HG02571 (cell line): Measurements from ENCODE around the gene AMPD3.

ENCODE experiments used
- ATAC-seq: cut with Tn5 transposase; IDR thresholded peaks from one replicate; pipeline ENCODE4 v1.9.1; 2021; ENCODE audit warnings: mild to moderate bottlenecking, moderate library complexity; ENCODE audit not compliant: unreplicated experiment

AMPD3 gene

DNA sequence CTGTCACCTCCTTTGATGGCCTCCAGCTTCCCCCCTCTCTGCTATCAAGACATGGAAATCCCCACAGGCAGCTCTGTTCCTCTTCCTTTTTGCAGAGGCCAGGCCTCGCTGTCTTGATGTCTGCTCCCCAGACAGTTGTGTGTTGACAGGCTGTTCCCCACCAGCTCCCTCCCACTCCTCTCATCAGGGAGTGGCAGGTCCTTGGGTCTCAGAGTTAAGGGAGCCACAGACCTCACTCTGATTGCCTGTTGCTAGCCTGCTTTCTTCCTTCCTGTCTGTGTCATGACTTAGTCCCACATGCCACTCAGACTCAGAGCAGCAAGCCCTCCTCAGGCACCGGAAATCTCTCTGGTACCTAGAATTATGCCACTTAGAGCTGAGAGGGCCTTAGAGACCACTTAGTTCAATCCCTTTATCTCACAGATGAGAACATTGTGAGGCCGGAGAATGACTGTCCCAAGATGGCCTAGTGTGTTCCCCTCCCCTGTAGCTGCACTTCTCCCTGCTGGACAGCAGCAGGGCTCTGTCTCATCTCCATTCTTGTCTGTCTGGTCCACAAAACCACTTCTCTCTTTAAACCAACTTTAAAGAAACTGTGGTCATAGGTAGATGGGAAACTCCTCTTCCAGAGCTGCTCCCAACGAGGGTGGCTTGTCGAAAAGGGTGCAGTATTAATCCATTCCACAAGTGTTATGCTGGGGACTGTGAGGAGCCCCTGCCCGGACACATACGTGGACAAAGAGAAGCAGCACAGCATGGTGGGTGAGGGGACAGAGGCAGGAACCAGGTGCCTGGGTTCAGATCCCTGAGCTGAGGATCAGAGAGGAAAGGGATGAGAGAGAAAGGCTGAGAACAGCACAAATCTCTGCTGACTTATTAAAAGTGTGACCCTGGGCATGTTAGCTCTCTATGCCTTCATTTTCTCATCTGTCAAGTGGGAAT lies 4.2 kb downstream of the AMPD3 start:
- peak; percentile 35 for ATAC-seq

DNA sequence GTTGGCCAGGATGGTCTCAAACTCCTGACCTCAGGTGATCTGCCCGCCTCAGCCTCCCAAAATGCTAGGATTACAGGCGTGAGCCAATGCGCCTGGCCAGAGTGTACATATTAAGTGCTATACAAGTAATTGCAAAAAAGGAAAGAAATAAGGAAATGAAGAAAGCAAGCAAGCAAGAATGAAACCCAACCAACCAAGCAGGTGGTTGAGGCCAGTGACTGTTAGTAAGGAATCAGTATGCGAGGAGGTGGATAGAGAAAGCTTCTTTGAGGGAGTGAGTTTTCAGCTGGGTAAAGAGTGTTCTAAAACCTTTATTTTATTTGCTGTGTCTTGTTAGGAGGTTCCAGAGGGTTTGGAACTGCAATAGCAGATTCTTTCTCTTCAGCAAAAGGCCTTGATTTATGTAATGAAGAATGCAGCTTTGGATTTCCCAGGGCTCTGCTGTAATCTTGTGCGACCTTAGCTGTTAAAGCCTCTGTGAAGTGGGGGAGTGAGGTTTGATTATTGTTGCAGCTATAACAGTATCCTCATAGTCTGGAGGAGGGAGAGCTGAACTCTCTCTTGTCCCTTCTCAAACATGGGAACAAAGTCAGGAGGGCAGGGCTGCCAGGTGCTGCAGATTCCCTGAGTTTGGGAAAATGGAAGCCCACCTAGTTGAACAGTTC lies 5.7 kb downstream of the AMPD3 start:
- no peak for ATAC-seq

DNA sequence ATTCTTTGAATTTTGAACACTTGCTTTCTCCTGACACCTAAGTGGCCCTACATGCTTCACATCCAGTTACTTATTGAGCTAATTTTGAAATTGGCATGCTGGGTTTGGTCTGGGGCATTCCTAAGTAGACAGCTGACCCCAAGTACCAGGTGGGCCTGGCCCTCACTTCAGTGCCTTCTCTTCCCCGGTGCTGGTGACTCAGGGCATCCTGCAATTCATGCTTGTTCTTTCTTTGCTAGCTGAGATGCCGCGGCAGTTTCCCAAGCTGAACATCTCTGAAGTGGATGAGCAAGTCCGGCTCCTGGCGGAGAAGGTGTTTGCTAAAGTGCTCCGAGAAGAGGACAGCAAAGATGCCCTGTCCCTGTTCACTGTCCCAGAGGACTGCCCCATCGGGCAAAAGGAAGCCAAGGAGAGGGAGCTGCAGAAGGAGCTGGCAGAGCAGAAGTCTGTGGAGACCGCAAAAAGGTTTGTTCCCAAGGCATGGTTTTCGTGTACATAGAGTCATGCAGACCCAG lies 6.3 kb downstream of the AMPD3 start:
- ATAC-seq, result no peak

DNA sequence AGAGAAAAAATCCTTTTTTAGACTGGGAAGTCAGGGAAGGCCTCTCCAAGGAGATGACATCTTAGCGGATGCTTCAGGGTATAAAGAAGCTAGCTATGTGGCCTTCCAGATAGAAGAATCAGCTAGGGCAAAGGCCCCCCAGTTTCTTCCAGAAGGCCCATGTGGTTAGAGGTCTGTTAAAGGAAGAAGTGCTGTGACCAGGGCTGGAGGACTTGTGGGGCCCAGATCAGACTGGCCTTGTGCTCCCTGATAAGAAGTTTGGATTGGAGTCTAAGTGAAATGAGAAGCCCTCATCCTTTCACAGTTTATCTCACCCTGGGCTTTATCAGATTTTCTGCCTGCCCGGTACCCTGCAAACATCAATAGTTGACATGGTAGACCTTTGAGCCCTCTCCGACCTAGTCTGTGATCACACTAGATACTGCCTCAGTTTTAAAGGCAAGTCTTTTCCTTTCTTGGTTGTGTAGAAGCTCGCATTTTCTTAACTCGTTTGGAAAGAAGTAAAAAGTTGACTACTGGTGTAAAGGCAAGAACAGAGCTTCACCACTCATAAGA lies 7.8 kb downstream of the AMPD3 start:
- ATAC-seq, result no peak

DNA sequence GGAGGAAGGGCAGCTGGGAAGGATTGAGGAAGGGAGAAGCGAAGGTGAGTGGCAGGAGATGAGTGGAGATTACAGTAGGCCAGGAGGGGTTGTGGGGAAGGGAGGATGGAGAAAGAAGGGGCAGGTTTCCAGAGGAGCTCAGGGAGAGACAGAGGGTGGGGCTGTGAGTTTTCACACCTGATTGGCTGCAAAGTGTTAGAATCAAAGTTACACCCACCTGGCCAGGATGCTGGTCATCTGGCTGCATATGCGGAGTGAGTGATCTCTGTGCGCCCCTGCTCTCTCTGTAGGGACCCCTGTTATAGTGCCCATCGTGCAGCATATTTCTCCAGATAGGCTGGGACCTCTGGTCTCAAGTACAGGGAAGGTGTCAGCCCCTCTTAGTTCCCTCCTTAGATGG lies 18.3 kb downstream of the AMPD3 start:
- ATAC-seq, result no peak

- ATAC-seq, result no peak
Observed at GRCh38 chr11:10474551-10474950, 19.5 kb downstream of the AMPD3 start.

- ATAC-seq, result no peak
Observed at GRCh38 chr11:10476342-10476741, 21.3 kb downstream of the AMPD3 start.

GRCh38 chr11:10476927-10477689 lies 22.0 kb downstream of the AMPD3 start:
- no peak for ATAC-seq

- no peak for ATAC-seq
Observed at GRCh38 chr11:10477690-10478046, 22.6 kb downstream of the AMPD3 start.

- ATAC-seq, result no peak
Observed at GRCh38 chr11:10478066-10478465, 23.0 kb downstream of the AMPD3 start.

GRCh38 chr11:10478574-10479550 lies 23.8 kb downstream of the AMPD3 start:
- no peak for ATAC-seq

DNA sequence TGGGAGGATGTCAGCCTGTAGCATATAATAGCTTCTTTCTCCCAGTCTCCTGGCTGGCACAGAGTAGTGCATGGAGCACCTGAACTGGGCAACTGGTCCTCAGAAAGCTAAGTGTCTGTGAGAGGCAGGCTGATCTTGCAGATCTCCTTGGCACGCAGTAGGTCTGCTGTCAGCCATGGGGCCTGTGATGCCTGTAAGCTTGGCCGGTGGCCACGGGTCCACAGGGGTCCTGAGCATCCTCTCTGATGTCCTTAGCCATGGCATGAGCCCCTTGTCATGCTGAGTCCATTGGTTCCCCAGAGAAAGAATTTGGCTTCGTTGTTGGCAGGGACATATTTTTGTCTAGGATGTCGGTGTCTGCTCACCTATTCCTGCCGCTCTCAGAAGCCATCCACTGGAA lies 25.0 kb downstream of the AMPD3 start:
- ATAC-seq, result no peak

- ATAC-seq, result no peak
Observed at GRCh38 chr11:10480760-10481159, 25.7 kb downstream of the AMPD3 start.

- ATAC-seq, result no peak
Observed at GRCh38 chr11:10481560-10482349, 26.7 kb downstream of the AMPD3 start.

DNA sequence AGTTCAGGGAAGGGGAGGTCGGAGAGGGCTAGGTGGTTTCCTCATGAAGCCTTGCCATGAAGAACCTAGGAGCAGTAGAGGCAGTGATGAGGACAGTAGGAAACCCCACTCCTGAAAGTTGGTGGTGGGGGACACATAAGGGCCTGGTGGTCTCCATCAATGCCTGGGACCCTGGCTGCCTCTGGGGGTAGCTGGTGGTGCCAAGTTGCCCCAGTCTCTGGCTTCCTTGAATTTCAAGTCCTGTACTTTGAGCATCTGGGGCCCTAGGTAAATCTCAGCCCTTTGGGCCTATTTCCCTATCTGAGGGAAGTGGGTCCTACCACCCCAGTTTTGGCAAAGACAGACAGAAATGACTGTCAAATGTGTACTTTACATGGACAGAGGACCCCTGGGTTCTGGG lies 28.1 kb downstream of the AMPD3 start:
- no peak for ATAC-seq

- ATAC-seq, result no peak
Observed at GRCh38 chr11:10483584-10483983, 28.5 kb downstream of the AMPD3 start.

- no peak for ATAC-seq
Observed at GRCh38 chr11:10484461-10485180, 29.6 kb downstream of the AMPD3 start.

DNA sequence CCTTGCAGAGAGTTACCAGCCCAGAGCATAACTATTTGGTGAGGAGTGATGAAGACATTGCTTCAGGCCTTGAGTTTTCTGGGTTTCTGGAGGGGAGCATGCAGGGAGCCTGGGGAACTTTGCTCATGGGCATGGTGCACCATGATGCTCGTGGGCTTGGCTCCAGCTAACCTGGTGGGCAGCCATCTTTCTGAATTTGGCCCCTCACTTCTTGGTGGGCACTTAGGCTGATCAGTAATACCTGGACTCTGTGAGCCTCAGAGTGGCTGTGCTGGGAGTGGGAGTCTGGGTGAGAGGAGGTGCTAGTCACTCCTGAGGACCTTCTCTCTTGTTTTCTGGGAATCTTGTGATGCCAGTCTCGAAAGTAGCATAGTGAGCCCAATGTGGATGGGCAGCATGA lies 30.6 kb downstream of the AMPD3 start:
- no peak for ATAC-seq
